Cardiac muscle cell (in vitro differentiated cells and primary cell): ENCODE measurements around the gene INPP5A. TPM values are rescaled to one million over a fixed set of nuclear protein-coding genes. Genes with fewer than 3 reads are reported as not detected.
A peak's percentile ranks its signal among the peaks of the same experiment; 100 is the strongest.

Experiments
- DNase-seq, 2 donors: peaks; one replicate each; pipeline versions ENCODE4 v3.0.0 to v3.0.0-alpha.2; 2010 to 2017; ENCODE audit warnings: low read depth in 1 of 2, low spot score in 1 of 2
- H3K27ac ChIP-seq: fragments of 200-600 bp; sonication (generic); 2 replicates; pipeline ENCODE4 v1.5.1; 2016
- H3K27me3 ChIP-seq: fragments of 200-600 bp; sonication (generic); 2 replicates; pipeline ENCODE4 v1.6.0; 2016; ENCODE audit warnings: control low read depth
- H3K36me3 ChIP-seq: fragments of 200-600 bp; sonication (generic); 2 replicates; pipeline ENCODE4 v1.5.1; 2016; ENCODE audit warnings: control low read depth
- H3K4me1 ChIP-seq: fragments of 200-600 bp; sonication (generic); 2 replicates; pipeline ENCODE4 v1.8.1; 2017; ENCODE audit warnings: low read depth, mild to moderate bottlenecking, mixed run types
- H3K4me3 ChIP-seq: fragments of 200-600 bp; sonication (generic); 2 replicates; pipeline ENCODE4 v1.5.1; 2016; ENCODE audit warnings: mild to moderate bottlenecking
- H3K9me3 ChIP-seq: fragments of 200-600 bp; sonication (generic); 2 replicates; pipeline ENCODE4 v1.5.1; 2017; ENCODE audit warnings: low read depth, mild to moderate bottlenecking, control low read depth
- polyA plus RNA-seq: library from polyadenylated mRNA; unstranded; fragments of >200 nt; fragmentation: Nextera tagmentation; extraction: Ambion mirVana; gene quantifications from 2 replicates; pipeline ENCODE4 v1.2.1, GENCODE V29; 2016
- total RNA-seq: library from RNA; depleted of rRNA; stranded (reverse); fragments of >200 nt; gene quantifications from 2 replicates; pipeline ENCODE4 v1.2.3, GENCODE V29; 2016
- TF ChIP-seq, protein P1 (sequence below): IDR thresholded peaks from 2 replicates; pipeline ENCODE4 v1.5.1; 2012; ENCODE audit warnings: low read depth, mild to moderate bottlenecking, low read length

The INPP5A gene
- total and polyA plus RNA-seq, 2 experiments from 2014 or later: 87.0 to 90.4 TPM

DNA sequence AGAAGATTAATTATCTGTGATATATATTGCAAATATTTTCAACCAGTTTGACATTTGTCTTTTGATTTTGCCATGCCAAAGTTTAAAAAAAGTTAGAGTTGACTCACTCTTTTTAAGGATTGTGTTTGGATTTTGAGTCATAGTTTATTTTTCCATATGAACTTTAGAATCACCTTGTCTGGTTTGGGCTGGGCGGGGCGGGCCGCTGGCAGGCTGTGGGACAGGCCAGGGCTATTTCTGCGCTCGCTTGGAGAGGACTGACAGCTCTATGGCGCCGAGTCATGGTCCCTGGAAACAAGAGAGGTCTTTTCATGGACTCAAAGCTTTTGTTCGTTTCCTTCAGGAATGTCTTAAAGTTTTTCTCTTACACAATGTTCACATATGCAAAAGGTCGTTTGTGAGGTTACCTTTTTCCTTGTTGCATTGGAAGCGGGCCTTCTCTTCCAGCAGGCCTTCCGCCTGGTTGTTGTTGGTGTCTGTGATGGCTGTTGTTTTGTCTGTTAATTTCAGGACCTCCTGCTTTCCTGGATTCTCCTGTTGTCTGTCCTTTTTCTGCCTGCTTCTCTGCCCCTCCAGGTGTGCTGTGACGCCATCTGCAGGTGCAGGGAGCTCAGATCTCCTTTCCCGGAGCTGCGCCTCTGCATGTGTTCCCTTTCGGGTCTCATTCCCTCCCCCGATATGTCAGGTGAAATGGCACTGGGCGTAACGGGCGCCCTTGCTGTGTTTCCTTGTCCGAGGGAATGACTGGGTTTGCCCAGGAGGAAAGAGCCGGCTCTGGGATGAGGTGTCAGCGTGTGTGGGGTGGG is 53.8 kb downstream of the INPP5A start:
- TF ChIP-seq, protein P1, sequence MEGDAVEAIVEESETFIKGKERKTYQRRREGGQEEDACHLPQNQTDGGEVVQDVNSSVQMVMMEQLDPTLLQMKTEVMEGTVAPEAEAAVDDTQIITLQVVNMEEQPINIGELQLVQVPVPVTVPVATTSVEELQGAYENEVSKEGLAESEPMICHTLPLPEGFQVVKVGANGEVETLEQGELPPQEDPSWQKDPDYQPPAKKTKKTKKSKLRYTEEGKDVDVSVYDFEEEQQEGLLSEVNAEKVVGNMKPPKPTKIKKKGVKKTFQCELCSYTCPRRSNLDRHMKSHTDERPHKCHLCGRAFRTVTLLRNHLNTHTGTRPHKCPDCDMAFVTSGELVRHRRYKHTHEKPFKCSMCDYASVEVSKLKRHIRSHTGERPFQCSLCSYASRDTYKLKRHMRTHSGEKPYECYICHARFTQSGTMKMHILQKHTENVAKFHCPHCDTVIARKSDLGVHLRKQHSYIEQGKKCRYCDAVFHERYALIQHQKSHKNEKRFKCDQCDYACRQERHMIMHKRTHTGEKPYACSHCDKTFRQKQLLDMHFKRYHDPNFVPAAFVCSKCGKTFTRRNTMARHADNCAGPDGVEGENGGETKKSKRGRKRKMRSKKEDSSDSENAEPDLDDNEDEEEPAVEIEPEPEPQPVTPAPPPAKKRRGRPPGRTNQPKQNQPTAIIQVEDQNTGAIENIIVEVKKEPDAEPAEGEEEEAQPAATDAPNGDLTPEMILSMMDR: no peak
- peaks cover 25% of the 10 kb centered on the region for H3K4me1 ChIP-seq
- H3K27me3 ChIP-seq: no peaks in the 10 kb centered on the region
- H3K36me3 ChIP-seq: no peaks in the 10 kb centered on the region
- peak in 1 of 2 donors; percentile 68 for DNase-seq
- H3K4me3 ChIP-seq: no peak overlapping the region
- H3K27ac ChIP-seq: peak overlapping the region; percentile 22
- H3K9me3 ChIP-seq: no peaks in the 10 kb centered on the region

DNA sequence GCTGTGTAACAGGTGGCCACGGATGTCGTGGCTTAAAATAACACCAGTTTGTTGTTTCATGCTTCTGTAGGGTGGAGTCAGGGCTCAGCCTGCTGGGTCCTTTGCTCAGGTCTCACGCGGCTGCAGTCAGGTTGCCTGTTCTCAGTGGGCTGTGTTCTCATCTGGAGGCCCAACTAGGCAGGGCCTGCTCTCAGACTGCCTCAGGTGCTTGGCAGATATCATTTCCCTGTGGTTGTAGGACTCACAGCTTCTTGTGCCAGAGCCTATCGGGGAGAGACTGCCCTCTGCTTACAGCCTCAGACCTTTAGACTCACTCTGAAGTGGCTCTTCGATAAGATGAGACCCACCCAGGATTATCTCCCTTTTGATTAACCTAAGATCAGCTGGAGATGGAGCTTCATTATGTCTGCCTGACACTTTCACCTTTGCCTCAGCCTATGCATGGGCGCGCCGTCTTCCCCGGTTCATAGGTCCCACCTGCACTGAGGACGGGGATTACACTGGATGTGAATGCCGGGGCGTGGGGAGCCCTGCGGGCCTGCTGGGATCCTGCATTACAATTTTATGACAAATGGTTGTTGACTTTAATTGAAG is 55.3 kb downstream of the INPP5A start:
- DNase-seq: no peak
- peaks cover 25% of the 10 kb centered on the region for H3K4me1 ChIP-seq
- no peaks in the 10 kb centered on the region for H3K9me3 ChIP-seq
- H3K27ac ChIP-seq: no peak overlapping the region
- no peak overlapping the region for H3K4me3 ChIP-seq
- no peaks in the 10 kb centered on the region for H3K36me3 ChIP-seq
- H3K27me3 ChIP-seq: no peaks in the 10 kb centered on the region
- TF ChIP-seq, protein P1: no peak

DNA sequence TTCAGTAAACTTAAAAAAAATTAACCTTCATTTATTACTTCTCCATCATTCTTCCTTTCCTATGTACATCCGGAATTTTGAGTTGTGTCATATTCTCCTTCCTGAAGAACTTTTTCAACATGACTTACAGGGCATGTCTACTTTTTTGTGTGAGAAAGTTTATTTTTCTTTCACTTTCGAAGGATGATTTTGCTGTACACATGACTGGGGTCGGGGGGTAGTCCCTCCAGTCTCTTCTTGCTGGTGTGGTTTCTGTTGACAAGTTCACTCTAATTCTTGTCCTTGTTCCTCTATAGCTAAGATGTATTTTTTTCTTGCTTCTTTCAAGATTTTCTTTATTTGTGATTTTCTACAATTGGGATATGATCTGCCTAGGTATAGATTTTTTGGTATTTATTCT is 55.8 kb downstream of the INPP5A start:
- H3K27ac ChIP-seq: no peak overlapping the region
- TF ChIP-seq, protein P1: no peak
- no peaks in the 10 kb centered on the region for H3K36me3 ChIP-seq
- no peak for DNase-seq
- H3K4me1 ChIP-seq: peaks cover 20% of the 10 kb centered on the region
- H3K4me3 ChIP-seq: no peak overlapping the region
- no peaks in the 10 kb centered on the region for H3K9me3 ChIP-seq
- H3K27me3 ChIP-seq: no peaks in the 10 kb centered on the region

DNA sequence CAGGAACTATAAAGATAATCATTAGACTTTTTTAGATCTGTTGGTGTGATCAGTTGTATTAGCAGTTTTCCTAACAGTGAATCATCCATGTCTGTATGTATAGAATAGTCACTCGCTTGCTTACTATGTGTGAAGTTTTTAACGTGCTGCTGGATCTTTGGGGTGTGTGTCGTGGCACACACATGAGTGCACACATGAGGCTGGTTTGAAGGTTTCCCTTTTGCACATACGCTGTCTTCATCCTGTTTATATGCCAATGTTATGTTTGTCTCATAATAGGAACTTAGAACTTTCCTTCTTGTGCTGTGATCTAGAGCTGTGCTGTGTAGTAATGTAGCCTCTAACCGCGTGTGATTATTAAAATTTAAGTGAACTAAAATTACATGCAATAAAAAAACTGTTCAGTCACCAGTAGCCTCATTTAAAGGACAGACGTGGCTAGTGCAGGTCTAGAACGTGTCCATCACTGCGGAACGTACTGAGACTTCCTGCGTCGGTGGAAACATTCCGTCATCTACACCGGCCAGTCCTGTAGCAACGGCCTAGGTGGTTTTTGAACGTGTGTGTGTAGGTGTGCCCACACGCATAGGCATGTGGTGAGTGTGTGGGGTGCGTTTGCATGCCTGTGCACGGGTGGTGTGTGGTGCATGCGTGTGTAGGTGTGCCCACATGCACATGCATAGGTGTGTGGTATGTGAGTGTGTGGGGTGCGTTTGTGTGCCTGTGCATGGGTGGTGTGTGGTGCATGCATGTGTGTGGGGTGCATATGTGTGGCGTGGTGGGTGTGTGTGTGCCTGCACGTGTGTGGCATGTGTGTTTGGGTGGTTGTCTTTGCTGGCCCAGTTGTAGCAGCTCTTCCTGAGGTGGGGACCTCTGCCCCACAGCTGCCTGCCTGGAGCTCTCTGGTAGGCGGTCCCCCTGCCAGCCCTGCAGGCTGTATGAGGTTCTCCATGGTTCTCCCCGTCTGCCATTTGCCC is 56.6 kb downstream of the INPP5A start:
- H3K4me3 ChIP-seq: no peak overlapping the region
- H3K9me3 ChIP-seq: no peaks in the 10 kb centered on the region
- H3K4me1 ChIP-seq: peaks cover 14% of the 10 kb centered on the region
- no peak for DNase-seq
- TF ChIP-seq, protein P1: no peak
- no peaks in the 10 kb centered on the region for H3K36me3 ChIP-seq
- no peaks in the 10 kb centered on the region for H3K27me3 ChIP-seq
- no peak overlapping the region for H3K27ac ChIP-seq

DNA sequence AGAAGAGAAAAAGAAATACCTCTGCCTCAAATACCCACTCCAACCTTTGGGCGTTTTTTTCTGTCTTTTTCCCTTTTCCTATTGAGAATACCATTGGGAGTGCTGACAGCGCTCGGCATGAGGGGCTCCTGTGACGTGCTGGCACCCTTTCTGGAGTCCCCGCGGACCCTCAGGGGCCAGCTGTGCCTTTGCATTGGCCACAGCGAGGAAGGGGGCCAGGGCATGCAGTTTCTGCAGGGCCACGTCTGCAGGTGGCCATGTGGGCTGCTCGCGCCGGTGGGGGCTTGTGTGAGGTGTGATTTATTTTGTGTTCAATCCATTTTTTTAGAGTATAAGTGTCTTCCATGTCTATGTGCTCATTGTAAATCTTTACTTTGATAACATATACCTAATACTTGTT is 57.4 kb downstream of the INPP5A start:
- TF ChIP-seq, protein P1: no peak

More for the DNA sequence above, 57.4 kb downstream of the INPP5A start:
- Histone ChIP-seq H3K4me1 (peaks cover 12% of the 10 kb centered on the region), H3K27ac (peak overlapping the region; percentile 12), H3K36me3 (no peaks in the 10 kb centered on the region), H3K9me3 (no peaks in the 10 kb centered on the region), H3K4me3 (no peak overlapping the region), H3K27me3 (no peaks in the 10 kb centered on the region)
- DNase-seq: no peak
